ENCODE results near the gene MAST2.

DNA sequence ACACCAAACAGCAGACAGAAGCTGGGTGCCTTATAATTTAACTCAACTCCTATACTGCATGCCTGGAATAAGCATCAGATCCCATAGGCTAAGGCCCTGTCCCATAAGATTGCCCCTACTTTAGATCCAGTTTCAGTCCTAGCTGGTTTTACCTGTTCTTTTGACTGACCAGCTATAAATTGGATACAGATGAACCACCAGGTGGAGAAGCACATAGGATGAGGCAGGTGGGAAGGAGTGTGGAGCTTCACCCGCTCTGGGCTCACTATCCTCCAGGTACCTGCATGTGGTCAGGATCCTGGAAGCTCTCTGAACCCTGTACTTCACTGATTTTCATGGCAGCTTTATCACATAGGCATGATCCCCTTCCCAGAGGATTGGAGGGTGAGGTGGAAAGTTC, 51.3 kb downstream of the MAST2 start:
- TF ChIP-seq, protein P1, sequence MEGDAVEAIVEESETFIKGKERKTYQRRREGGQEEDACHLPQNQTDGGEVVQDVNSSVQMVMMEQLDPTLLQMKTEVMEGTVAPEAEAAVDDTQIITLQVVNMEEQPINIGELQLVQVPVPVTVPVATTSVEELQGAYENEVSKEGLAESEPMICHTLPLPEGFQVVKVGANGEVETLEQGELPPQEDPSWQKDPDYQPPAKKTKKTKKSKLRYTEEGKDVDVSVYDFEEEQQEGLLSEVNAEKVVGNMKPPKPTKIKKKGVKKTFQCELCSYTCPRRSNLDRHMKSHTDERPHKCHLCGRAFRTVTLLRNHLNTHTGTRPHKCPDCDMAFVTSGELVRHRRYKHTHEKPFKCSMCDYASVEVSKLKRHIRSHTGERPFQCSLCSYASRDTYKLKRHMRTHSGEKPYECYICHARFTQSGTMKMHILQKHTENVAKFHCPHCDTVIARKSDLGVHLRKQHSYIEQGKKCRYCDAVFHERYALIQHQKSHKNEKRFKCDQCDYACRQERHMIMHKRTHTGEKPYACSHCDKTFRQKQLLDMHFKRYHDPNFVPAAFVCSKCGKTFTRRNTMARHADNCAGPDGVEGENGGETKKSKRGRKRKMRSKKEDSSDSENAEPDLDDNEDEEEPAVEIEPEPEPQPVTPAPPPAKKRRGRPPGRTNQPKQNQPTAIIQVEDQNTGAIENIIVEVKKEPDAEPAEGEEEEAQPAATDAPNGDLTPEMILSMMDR (IDR thresholded peaks at IDR 0.05; ENCODE audit: low read length): no peak
- TF ChIP-seq EZH2 (IDR thresholded peaks at IDR 0.05; ENCODE audit: borderline replicate concordance, low read length): no peak

Measured in OCI-LY1 (cell line).